ENCODE measurements around the gene CCDC13.

CCDC13 gene

GRCh38 chr3:42755681-42756578 lies 17.1 kb downstream of the CCDC13 start:
- H3K27me3 ChIP-seq (ENCODE audit: control insufficient read depth in 5 of 5, insufficient read depth in 4 of 5, low read length in 5 of 5): no peaks in the 10 kb centered on the region
- no peak overlapping the region for H3K4me3 ChIP-seq (ENCODE audit: low read depth in 1 of 5, low read length in 5 of 5)
- no peak overlapping the region for H3K27ac ChIP-seq (ENCODE audit: low read depth, low read length)
- H3K36me3 ChIP-seq (ENCODE audit: control insufficient read depth in 5 of 5, insufficient read depth in 5 of 5, low read length in 5 of 5): no peaks in the 10 kb centered on the region
- no peaks in the 10 kb centered on the region for H3K9me3 ChIP-seq (ENCODE audit: control insufficient read depth in 5 of 5, low read length in 5 of 5)
- H3K9ac ChIP-seq (ENCODE audit: low read length in 5 of 5): no peak overlapping the region
- H3K4me1 ChIP-seq (ENCODE audit: control insufficient read depth in 5 of 5, insufficient read depth in 5 of 5, low read length in 5 of 5): peaks cover 0 to 27% (median 13%) of the 10 kb centered on the region in 5 donors

- Histone ChIP-seq H3K36me3 (ENCODE audit: control insufficient read depth in 5 of 5, insufficient read depth in 5 of 5, low read length in 5 of 5) (no peaks in the 10 kb centered on the region), H3K27ac (ENCODE audit: low read depth, low read length) (no peak overlapping the region), H3K9ac (ENCODE audit: low read length in 5 of 5) (no peak overlapping the region), H3K27me3 (ENCODE audit: control insufficient read depth in 5 of 5, insufficient read depth in 4 of 5, low read length in 5 of 5) (no peaks in the 10 kb centered on the region), H3K9me3 (ENCODE audit: control insufficient read depth in 5 of 5, low read length in 5 of 5) (no peaks in the 10 kb centered on the region), H3K4me1 (ENCODE audit: control insufficient read depth in 5 of 5, insufficient read depth in 5 of 5, low read length in 5 of 5) (peaks cover 0 to 25% (median 11%) of the 10 kb centered on the region in 5 donors), H3K4me3 (ENCODE audit: low read depth in 1 of 5, low read length in 5 of 5) (no peak overlapping the region)
Observed at GRCh38 chr3:42753757-42754156, 19.3 kb downstream of the CCDC13 start.

DNA sequence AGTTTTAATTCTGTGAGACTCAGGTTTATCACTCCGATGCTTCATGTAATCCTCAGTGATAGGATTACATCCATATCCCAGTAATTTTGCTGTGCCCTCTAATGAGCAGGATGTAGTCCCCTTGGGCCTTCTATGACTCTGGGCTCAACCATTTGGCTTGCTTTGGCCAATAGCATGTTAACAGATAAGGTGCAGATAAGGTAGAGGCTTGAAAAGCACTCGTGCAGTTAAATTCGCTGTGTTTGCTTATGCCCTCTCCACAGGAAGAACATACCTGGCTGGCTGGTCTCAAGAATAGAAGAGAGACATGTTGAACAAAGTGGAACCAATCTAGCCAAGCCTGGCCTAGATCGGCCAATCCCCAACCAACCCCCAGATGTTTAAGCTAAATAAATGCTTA lies 20.1 kb downstream of the CCDC13 start:
- no peaks in the 10 kb centered on the region for H3K27me3 ChIP-seq (ENCODE audit: control insufficient read depth in 5 of 5, insufficient read depth in 4 of 5, low read length in 5 of 5)

GRCh38 chr3:42752441-42752840 lies 20.6 kb downstream of the CCDC13 start:
- Histone ChIP-seq H3K4me1 (ENCODE audit: control insufficient read depth in 5 of 5, insufficient read depth in 5 of 5, low read length in 5 of 5) (peaks cover 0 to 25% (median 11%) of the 10 kb centered on the region in 5 donors), H3K9me3 (ENCODE audit: control insufficient read depth in 5 of 5, low read length in 5 of 5) (no peaks in the 10 kb centered on the region), H3K9ac (ENCODE audit: low read length in 5 of 5) (no peak overlapping the region), H3K36me3 (ENCODE audit: control insufficient read depth in 5 of 5, insufficient read depth in 5 of 5, low read length in 5 of 5) (no peaks in the 10 kb centered on the region), H3K4me3 (ENCODE audit: low read depth in 1 of 5, low read length in 5 of 5) (no peak overlapping the region), H3K27me3 (ENCODE audit: control insufficient read depth in 5 of 5, insufficient read depth in 4 of 5, low read length in 5 of 5) (no peaks in the 10 kb centered on the region), H3K27ac (ENCODE audit: low read depth, low read length) (no peak overlapping the region)

More for the DNA sequence above, 20.1 kb downstream of the CCDC13 start:
- no peaks in the 10 kb centered on the region for H3K9me3 ChIP-seq (ENCODE audit: control insufficient read depth in 5 of 5, low read length in 5 of 5)
- H3K4me3 ChIP-seq (ENCODE audit: low read depth in 1 of 5, low read length in 5 of 5): no peak overlapping the region
- H3K4me1 ChIP-seq (ENCODE audit: control insufficient read depth in 5 of 5, insufficient read depth in 5 of 5, low read length in 5 of 5): peaks cover 0 to 25% (median 11%) of the 10 kb centered on the region in 5 donors
- no peaks in the 10 kb centered on the region for H3K36me3 ChIP-seq (ENCODE audit: control insufficient read depth in 5 of 5, insufficient read depth in 5 of 5, low read length in 5 of 5)
- H3K27ac ChIP-seq (ENCODE audit: low read depth, low read length): no peak overlapping the region
- no peak overlapping the region for H3K9ac ChIP-seq (ENCODE audit: low read length in 5 of 5)

- H3K4me1 ChIP-seq (ENCODE audit: control insufficient read depth in 5 of 5, insufficient read depth in 5 of 5, low read length in 5 of 5): peaks cover 0 to 22% (median 11%) of the 10 kb centered on the region in 5 donors
- H3K4me3 ChIP-seq (ENCODE audit: low read depth in 1 of 5, low read length in 5 of 5): no peak overlapping the region
- H3K27me3 ChIP-seq (ENCODE audit: control insufficient read depth in 5 of 5, insufficient read depth in 4 of 5, low read length in 5 of 5): no peaks in the 10 kb centered on the region
- no peak overlapping the region for H3K27ac ChIP-seq (ENCODE audit: low read depth, low read length)
- H3K9ac ChIP-seq (ENCODE audit: low read length in 5 of 5): no peak overlapping the region
- no peaks in the 10 kb centered on the region for H3K9me3 ChIP-seq (ENCODE audit: control insufficient read depth in 5 of 5, low read length in 5 of 5)
- H3K36me3 ChIP-seq (ENCODE audit: control insufficient read depth in 5 of 5, insufficient read depth in 5 of 5, low read length in 5 of 5): no peaks in the 10 kb centered on the region
Observed at GRCh38 chr3:42751609-42752008, 21.4 kb downstream of the CCDC13 start.

GRCh38 chr3:42750834-42751233 lies 22.2 kb downstream of the CCDC13 start:
- H3K4me3 ChIP-seq (ENCODE audit: low read depth in 1 of 5, low read length in 5 of 5): no peak overlapping the region
- no peaks in the 10 kb centered on the region for H3K9me3 ChIP-seq (ENCODE audit: control insufficient read depth in 5 of 5, low read length in 5 of 5)
- H3K9ac ChIP-seq (ENCODE audit: low read length in 5 of 5): no peak overlapping the region
- H3K4me1 ChIP-seq (ENCODE audit: control insufficient read depth in 5 of 5, insufficient read depth in 5 of 5, low read length in 5 of 5): peaks cover 0 to 22% (median 7%) of the 10 kb centered on the region in 5 donors
- no peaks in the 10 kb centered on the region for H3K27me3 ChIP-seq (ENCODE audit: control insufficient read depth in 5 of 5, insufficient read depth in 4 of 5, low read length in 5 of 5)
- no peak overlapping the region for H3K27ac ChIP-seq (ENCODE audit: low read depth, low read length)
- H3K36me3 ChIP-seq (ENCODE audit: control insufficient read depth in 5 of 5, insufficient read depth in 5 of 5, low read length in 5 of 5): no peaks in the 10 kb centered on the region

DNA sequence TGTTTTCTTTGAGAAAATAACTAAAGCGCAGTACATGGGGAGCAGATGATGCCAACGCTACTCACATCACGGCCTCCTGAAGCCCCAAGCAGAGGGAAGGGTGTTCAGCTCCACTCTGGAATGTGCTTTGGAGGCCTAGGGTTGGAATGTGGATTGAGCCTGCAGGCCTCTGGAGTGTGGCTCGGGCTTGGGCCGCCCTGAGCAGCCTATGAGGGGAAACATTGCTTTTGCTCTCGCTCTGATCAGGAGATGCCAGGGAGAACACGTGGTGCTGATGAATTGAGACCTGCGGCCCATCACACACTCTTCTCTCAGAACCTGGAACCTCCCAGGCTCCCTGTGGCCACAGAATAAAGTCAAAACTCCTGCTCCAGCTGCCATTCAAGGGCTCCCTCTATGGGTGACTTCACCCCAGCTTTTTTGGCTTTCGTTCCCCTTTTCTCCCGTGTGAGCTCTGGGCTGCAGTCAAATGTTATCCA lies 23.3 kb downstream of the CCDC13 start:
- Histone ChIP-seq H3K4me3 (ENCODE audit: low read depth in 1 of 5, low read length in 5 of 5) (no peak overlapping the region), H3K27me3 (ENCODE audit: control insufficient read depth in 5 of 5, insufficient read depth in 4 of 5, low read length in 5 of 5) (no peaks in the 10 kb centered on the region), H3K27ac (ENCODE audit: low read depth, low read length) (no peak overlapping the region), H3K9ac (ENCODE audit: low read length in 5 of 5) (no peak overlapping the region), H3K4me1 (ENCODE audit: control insufficient read depth in 5 of 5, insufficient read depth in 5 of 5, low read length in 5 of 5) (peaks cover 0 to 17% (median 4%) of the 10 kb centered on the region in 5 donors), H3K9me3 (ENCODE audit: control insufficient read depth in 5 of 5, low read length in 5 of 5) (no peaks in the 10 kb centered on the region), H3K36me3 (ENCODE audit: control insufficient read depth in 5 of 5, insufficient read depth in 5 of 5, low read length in 5 of 5) (no peaks in the 10 kb centered on the region)

DNA sequence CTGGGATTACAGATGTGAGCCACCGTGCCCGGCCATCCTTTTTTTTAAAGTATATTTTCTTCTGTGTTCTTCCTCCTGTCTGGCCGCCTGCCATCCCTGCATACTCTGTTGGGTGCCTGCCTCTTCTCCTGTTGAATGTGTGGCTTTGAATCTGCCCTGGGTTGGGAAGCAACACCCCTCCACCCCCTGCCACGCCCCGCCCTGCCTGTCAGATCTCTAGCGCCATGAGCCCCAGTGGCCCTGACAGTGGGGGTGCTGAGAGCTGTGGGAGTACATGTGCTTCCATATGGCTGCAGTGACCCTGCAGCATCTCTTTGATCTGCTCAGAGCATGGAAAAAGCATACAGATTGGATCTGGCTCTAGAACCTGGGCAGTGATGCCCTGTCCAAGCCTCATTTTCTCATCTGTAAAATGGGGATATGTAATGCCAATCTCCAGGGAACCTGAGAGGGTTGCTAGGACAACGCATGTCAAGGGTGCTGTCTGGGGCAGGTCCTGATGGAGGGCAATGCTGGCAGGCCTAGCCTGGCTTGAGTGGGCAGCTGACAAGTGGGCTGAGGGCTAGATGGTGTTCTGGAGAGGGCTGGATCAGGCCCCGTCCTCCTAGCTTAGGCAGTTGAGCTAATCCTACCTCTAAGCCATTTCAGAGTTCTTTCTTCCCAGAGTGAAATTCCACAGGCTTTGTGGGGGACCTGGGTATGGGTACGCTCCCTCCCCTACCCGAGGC lies 23.9 kb downstream of the CCDC13 start:
- Histone ChIP-seq H3K9ac (ENCODE audit: low read length in 5 of 5) (no peak overlapping the region), H3K27me3 (ENCODE audit: control insufficient read depth in 5 of 5, insufficient read depth in 4 of 5, low read length in 5 of 5) (no peaks in the 10 kb centered on the region), H3K4me1 (ENCODE audit: control insufficient read depth in 5 of 5, insufficient read depth in 5 of 5, low read length in 5 of 5) (peaks cover 0 to 14% (median 4%) of the 10 kb centered on the region in 5 donors), H3K36me3 (ENCODE audit: control insufficient read depth in 5 of 5, insufficient read depth in 5 of 5, low read length in 5 of 5) (no peaks in the 10 kb centered on the region), H3K27ac (ENCODE audit: low read depth, low read length) (no peak overlapping the region), H3K4me3 (ENCODE audit: low read depth in 1 of 5, low read length in 5 of 5) (no peak overlapping the region), H3K9me3 (ENCODE audit: control insufficient read depth in 5 of 5, low read length in 5 of 5) (no peaks in the 10 kb centered on the region)

DNA sequence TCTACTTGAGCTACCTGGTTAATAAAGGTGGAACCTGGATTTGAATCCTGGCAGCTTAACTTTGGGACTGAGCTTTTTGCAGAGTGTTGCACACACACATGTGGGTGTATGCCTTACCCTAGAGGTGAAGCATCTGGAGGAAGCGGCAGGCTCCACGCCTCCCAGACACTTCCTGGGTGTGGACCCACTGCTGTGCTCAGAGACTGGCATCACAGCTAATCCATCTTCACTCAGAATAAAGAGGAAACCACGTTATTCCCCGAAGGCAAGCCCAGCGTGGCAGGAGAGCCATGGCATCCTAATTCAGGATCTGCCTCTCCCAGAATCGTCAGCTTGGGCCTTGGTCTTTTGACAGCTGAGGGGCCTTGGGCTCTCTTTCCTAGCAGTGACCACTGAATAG lies 25.5 kb downstream of the CCDC13 start:
- no peak overlapping the region for H3K4me3 ChIP-seq (ENCODE audit: low read depth in 1 of 5, low read length in 5 of 5)
- no peaks in the 10 kb centered on the region for H3K9me3 ChIP-seq (ENCODE audit: control insufficient read depth in 5 of 5, low read length in 5 of 5)
- peaks cover 0 to 14% (median 5%) of the 10 kb centered on the region in 5 donors for H3K4me1 ChIP-seq (ENCODE audit: control insufficient read depth in 5 of 5, insufficient read depth in 5 of 5, low read length in 5 of 5)
- H3K9ac ChIP-seq (ENCODE audit: low read length in 5 of 5): no peak overlapping the region
- no peaks in the 10 kb centered on the region for H3K27me3 ChIP-seq (ENCODE audit: control insufficient read depth in 5 of 5, insufficient read depth in 4 of 5, low read length in 5 of 5)
- no peak overlapping the region for H3K27ac ChIP-seq (ENCODE audit: low read depth, low read length)
- no peaks in the 10 kb centered on the region for H3K36me3 ChIP-seq (ENCODE audit: control insufficient read depth in 5 of 5, insufficient read depth in 5 of 5, low read length in 5 of 5)
